DMS79 treated with DMSO at 0.1 percent for 48 hours (cell line): Measurements from ENCODE around the gene CALHM1.
"Not testable (repeated sequence)": the region's sequence is repeated elsewhere in the genome, so short reads cannot be mapped to it uniquely, and the experiment has no call there.

Source experiments
- DNase-seq: peaks from one replicate; lab custom pipeline; 2025; lab: John Stamatoyannopoulos, UW

Gene CALHM1

GRCh38 chr10:103429647-103430046 lies 29.1 kb downstream of the CALHM1 start:
- DNase-seq: no peak

DNA sequence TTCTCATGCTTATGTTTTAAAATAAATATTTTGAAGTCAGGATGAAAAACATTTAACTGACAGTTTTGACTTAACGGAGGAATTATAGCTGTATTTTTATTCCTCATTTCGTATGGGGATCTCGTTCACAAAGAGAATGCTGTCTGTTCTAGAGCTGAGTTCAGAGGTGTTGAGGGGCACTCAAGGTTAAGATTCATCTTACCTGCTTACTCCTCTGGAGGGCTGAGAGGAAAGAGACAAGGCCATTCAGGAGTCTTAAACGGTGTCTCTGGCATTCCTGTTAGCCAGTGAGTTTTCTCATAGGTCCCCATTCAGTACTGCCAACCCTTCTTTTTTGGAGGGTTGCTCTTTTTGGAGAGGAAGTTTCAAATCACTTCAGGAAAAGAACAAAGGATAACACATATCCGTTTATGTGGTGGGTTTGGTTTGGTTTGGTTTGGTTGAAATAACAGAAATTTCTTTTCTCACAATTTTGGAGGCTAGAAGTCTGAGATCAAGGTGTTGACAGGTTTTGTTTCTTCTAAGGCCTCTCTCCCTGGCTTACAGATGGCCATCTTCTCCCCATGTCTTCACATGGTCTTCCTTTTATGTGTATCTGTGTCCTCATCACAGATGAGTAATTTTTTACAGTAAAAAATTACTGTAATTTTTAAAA lies 29.6 kb downstream of the CALHM1 start:
- DNase-seq: no peak

GRCh38 chr10:103427866-103428265 lies 30.8 kb downstream of the CALHM1 start:
- no peak for DNase-seq

- DNase-seq: no peak
These were observed 35.0 kb downstream of the CALHM1 start for GRCh38 chr10:103423748-103424147.

- no peak for DNase-seq
These were observed 39.6 kb downstream of the CALHM1 start for GRCh38 chr10:103419101-103419500.

DNA sequence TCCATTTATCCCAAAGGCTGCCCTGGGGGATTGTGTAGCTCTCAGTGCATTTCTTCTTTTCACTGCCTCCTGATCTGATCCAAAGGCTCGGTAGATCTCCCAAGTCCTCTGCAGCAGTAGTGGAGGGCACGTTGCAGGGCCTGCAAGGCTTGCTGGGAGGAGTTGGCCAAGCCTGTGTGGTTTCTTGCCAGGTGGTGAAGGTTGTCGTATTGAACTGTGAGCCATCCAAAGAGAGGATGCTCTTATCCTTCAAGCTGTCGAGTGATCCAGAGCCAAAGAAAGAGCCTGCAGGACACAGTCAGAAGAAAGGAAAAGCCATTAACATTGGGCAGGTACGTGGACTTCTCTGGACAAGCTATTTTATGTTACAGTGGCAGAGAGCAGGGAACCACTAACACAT lies 41.1 kb downstream of the CALHM1 start:
- DNase-seq: no peak

DNA sequence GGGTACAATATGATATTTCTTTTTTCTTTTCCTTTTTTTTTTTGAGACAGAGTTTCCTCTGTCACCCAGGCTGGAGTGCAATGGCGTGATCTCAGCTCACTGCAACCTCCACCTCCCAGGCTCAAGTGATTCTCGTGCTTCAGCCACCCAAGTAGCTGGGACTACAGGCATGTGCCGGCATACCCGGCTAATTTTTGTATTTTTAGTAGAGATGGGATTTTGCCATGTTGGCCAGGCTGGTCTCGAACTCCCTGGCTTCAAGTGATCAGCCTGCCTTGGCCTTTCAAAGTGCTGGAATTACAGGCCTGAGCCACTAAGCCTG lies 41.6 kb downstream of the CALHM1 start:
- DNase-seq: not testable (repeated sequence)

DNA sequence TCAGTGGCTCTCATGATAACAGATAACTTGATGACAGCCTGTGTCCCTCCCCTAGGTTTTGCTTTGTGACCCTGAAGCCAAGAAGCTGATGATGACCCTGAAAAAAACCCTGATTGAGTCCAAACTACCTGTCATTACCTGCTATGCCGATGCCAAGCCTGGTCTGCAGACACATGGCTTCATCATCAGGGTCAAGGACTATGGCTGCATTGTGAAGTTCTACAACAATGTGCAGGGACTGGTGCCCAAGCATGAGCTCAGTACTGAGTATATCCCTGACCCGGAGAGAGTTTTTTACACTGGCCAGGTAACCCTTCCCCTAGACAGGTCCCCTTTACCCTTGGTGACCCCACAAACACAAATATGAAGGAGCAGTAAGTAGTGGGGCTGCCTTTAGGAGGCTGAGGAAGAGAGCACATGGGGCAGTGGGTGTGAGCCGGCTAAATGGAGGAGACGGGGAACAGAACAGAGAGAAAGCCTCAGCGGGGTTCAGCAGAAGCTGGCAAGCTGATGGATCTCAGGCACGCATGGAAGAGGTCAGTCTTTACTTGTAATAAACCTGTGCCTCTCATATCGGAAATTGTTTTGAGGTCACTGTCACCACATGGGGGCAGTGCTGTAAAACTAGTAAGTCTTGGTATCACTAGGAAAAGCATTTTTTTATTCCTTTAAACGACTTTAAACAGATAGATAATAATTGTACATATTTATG lies 42.1 kb downstream of the CALHM1 start:
- DNase-seq: peak; percentile 4

GRCh38 chr10:103415581-103415980 lies 43.1 kb downstream of the CALHM1 start:
- no peak for DNase-seq

DNA sequence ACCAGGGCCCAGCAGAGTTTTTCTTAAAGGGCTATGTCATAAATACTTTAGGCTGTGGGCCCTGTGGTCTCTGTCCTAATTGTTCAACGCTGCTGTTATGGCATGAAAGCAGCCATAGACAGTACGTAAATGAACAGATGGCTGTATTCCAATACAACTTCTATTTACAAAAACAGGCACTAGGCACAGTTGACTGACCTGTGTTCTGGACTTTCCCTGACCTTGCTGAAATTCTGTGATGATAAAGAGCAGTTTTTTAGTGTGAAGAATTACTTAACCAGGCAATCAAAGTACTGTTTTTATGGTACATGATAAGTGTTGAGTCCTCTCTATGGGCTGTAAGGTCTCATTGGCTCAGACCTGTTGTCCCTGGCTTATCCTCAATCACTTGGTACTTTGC lies 45.1 kb downstream of the CALHM1 start:
- no peak for DNase-seq
